DLD1 (cell line): ENCODE measurements around the gene HGFAC.
"Not testable (repeated sequence)": the region's sequence is repeated elsewhere in the genome, so short reads cannot be mapped to it uniquely, and the experiment has no call there.

Source experiments
- in situ Hi-C: cut with HindIII; loops from 2 replicates; pipeline ENCODE4 v1.10.0; 2017; ENCODE audit warnings: low sequenced_read_pairs

Gene HGFAC

GRCh38 chr4:3410401-3411135 is 31.2 kb upstream of the HGFAC start:
- in situ Hi-C loops = no loop called here

- in situ Hi-C loops = not testable (repeated sequence)
These were observed 30.6 kb upstream of the HGFAC start for GRCh38 chr4:3411190-3411589.

- in situ Hi-C loops = no loop called here
These were observed 30.1 kb upstream of the HGFAC start for GRCh38 chr4:3411676-3412075.

- in situ Hi-C loops = no loop called here
These were observed 29.3 kb upstream of the HGFAC start for GRCh38 chr4:3412257-3413020.

GRCh38 chr4:3413217-3413671 is 28.5 kb upstream of the HGFAC start:
- in situ Hi-C loops = no loop called here

- in situ Hi-C loops = no loop called here
These were observed 27.9 kb upstream of the HGFAC start for GRCh38 chr4:3413675-3414420.

- in situ Hi-C loops = no loop called here
These were observed 27.1 kb upstream of the HGFAC start for GRCh38 chr4:3414421-3415279.

- in situ Hi-C loops = no loop called here
These were observed 26.2 kb upstream of the HGFAC start for GRCh38 chr4:3415471-3416141.

GRCh38 chr4:3416270-3416669 is 25.5 kb upstream of the HGFAC start:
- in situ Hi-C loops = no loop called here

- in situ Hi-C loops = no loop called here
These were observed 24.9 kb upstream of the HGFAC start for GRCh38 chr4:3416821-3417221.

- in situ Hi-C loops = no loop called here
These were observed 24.3 kb upstream of the HGFAC start for GRCh38 chr4:3417448-3417847.

- in situ Hi-C loops = no loop called here
These were observed 23.6 kb upstream of the HGFAC start for GRCh38 chr4:3418029-3418762.

GRCh38 chr4:3419836-3420605 is 21.7 kb upstream of the HGFAC start:
- in situ Hi-C loops = no loop called here

GRCh38 chr4:3420606-3420955 is 21.2 kb upstream of the HGFAC start:
- in situ Hi-C loops = no loop called here

- in situ Hi-C loops = no loop called here
These were observed 20.8 kb upstream of the HGFAC start for GRCh38 chr4:3420956-3421355.

- in situ Hi-C loops = no loop called here
These were observed 20.3 kb upstream of the HGFAC start for GRCh38 chr4:3421470-3421869.

GRCh38 chr4:3422241-3422801 is 19.4 kb upstream of the HGFAC start:
- in situ Hi-C loops = no loop called here

GRCh38 chr4:3422808-3423297 is 18.9 kb upstream of the HGFAC start:
- in situ Hi-C loops = no loop called here
